DMS53 treated with DMSO at 0.1 percent for 48 hours (cell line): ENCODE results near the gene AFF1.
"Not testable (repeated sequence)": the region's sequence is repeated elsewhere in the genome, so short reads cannot be mapped to it uniquely, and the experiment has no call there.

Experiments used
- DNase-seq: peaks from one replicate; lab custom pipeline; 2025; ENCODE audit not compliant: unreplicated experiment; lab: John Stamatoyannopoulos, UW

AFF1 gene

DNA sequence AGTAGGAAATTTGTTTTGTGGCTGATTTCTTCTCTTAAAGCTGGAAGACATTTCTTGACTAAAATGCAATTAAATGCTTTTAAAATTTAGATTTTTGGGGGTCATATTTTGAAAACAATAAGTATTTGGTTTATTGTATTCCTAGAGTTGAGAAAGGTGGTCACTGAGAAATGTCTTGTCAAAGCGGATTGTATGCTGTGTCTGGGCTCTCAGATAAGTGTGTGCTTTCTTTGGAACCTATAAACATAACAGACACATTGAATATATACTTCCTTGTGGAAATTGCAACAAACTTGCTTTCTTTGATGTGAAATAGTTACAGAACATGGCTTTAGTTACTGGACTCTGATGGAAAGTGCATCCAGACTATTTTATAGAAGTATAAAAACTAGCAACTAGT is 75.4 kb downstream of the AFF1 start:
- DNase-seq = no peak

- peak; percentile 33 for DNase-seq
Measured at GRCh38 chr4:87011340-87012034, 76.7 kb downstream of the AFF1 start.

DNA sequence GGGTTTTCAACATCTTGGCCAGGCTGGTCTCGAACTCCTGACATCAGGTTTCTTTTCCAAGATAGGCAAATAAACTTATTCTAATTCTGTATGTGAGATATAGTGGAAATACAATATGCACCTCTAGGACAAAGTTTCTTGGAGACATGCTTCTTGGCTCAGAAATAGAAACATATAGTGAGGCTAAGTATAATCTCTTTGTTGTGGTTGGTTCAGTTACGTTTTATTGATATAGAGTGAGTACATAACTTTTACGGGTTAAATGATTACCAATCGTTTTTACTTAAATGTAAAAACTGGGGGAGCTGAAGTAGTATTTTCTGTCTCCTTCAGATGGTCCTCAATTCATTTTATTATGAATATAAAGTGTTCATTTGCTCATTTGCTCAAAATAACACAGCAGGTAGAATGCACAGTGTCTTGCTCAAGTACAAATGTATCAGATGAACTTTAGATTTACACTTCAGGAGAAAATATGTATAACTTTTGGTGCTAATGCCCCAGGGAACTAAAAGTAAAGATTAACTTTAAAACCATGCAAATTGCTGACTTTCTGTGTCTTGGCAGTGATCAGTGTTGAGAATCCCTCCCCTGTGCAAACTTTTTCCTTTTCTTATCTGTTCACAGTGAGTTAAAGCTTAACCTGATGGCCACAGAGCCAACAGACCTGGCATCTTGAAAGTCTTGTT is 77.6 kb downstream of the AFF1 start:
- no peak for DNase-seq

DNA sequence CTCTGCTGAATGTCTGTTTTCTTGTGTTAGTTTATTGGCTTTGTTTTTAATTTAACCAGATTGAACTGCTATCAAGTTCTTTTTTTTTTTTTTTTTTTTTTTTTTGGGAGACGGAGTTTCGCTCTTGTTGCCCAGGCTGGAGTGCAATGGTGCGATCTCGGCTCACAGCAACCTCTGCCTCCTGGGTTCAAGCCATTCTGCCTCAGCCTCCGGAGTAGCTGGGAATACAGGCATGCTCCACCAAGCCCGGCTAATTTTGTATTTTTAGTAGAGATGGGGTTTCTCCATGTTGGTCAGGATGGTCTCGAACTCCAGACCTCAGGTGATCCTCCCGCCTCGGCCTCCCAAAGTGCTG is 78.1 kb downstream of the AFF1 start:
- not testable (repeated sequence) for DNase-seq

GRCh38 chr4:87014284-87014782 is 79.5 kb downstream of the AFF1 start:
- DNase-seq = no peak

DNA sequence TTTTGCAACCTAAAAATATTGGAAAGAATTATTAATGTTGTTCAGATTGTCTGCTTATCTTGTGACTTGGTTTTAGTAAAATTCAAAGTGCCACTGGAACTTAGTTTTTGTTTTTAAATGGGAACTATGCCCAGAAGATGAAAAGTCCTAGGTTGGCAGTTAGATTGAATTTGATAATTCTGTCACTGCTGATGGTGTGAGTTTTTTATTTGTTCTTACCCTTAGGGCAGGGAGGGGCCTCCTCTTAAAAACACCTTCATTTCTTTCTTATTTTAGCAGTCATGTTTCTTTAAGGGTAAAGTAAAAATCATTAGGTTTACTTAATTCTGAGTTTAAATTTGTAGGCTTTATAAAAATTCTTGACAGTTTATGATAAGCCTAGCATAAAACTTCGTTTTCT is 80.6 kb downstream of the AFF1 start:
- DNase-seq = no peak

DNA sequence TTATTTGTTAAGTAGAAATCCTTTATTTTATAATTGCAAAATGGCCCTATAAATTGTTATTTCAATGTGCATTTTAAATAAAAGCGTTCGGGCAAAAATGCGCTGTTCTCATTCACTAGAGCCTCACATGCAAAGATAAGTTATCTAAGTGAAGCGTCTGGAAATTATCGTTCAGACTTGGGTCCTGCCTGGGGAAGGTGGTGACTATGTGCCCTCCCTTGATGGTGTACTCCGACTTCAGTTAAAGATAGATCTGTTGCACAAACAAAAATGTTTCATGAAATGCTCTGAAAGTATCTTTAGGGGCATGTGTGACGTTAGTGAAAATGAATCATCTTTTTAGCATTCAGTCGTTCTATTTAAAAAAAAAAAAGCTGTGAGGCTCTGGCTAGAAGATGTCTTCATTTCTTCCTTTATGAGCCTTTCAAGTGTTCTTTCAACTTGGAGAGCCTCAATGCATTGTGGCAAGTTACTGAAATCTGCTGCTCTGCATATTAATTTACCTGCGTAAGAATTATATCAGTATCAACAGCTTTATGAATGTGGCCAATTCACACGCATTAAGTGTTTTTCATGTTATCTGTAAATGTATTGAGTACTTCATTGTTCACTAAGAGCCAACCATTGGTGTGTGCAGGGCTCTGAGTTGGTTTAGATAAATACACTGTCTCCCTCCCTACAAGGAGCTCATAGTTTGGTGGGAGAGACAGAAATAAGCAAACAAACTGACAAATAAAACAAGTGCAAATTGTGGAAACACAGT is 83.0 kb downstream of the AFF1 start:
- DNase-seq = no peak

- no peak for DNase-seq
Measured at GRCh38 chr4:87018753-87019152, 83.9 kb downstream of the AFF1 start.

GRCh38 chr4:87019246-87019791 is 84.5 kb downstream of the AFF1 start:
- no peak for DNase-seq

DNA sequence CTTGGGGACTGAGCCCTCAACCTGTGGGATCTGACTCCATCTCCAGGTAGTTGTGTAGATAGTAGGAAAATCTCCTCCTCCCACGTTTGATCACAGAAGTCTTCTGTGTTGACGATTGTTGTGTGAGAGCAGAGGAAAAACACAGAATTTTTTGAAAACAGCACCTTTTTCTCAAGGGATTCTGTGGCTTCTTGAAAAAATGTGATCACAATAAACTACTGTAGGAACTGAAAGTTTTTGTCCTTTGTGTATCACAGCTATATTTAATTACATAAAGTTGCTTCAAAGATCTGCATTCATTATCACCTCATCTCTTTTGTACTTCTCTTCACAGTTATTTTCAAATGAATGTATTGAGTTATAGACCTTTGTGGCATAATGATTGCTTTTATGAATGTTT is 85.1 kb downstream of the AFF1 start:
- DNase-seq = no peak

DNA sequence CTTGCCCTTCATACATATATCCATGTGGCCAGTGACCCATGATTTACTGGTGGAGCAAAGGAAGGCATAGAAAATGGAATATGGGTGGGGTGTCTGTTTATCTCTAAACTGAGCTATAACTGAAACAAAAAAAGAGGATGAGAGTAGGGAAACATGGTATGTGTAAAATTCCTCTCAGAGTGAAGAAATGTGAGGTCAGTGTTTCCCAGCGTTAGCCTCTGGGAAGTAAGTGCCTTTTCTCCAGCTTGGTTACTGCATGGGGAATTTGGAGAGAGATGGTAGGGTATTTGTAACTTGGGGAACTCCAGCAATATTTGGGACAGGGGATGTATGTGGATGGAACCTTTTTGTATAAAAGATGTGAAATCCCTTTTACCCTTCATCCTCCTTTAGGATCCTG is 89.4 kb downstream of the AFF1 start:
- DNase-seq = no peak

DNA sequence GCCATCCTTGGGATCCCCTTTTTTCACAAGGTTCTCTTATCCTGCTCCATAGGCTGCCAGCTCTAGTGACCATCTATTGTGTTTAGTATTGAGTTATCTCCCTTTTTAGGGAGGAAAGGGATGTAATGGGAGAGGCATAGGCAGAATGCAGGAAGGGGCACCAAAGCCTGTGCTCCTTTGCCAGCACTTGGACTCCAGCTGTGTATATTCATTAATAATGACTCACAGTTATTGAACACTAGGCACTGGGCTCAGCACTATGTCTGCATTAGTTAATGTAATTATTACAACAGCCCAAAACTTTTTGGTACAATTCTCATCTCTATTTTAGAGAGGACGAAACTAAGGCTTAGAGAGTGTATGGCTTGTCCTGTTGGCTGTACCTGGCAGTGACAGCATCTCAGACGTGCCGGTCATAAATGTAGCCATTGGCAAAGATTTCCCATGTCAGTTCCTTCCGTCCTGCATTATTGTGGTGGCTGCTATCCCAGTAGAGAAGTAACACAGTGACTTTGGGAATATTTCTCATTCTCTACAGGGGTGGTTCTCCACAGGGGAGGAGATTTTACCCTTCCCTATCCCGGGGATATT is 90.3 kb downstream of the AFF1 start:
- peak; percentile 35 for DNase-seq

DNA sequence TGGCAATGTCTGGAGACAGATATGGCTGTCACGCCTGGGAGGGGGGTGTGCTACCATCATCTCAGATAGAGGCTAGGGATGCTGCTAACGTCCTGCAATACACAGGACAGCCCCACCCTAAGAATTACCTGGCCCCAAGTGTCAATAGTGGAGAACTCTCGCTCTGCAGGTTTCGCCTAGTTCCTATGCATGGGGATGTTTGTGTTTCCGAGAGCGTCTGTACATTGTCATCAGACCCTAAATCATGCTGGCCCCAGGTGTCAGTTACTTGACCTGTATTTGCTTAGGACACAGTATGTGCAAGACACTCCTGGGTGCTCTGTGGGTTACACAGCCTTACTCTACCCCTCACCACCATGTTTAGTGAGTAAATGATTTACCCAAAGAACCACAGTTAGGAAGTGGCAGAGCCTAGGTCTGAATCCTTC is 90.8 kb downstream of the AFF1 start:
- DNase-seq = peak; percentile 69

DNA sequence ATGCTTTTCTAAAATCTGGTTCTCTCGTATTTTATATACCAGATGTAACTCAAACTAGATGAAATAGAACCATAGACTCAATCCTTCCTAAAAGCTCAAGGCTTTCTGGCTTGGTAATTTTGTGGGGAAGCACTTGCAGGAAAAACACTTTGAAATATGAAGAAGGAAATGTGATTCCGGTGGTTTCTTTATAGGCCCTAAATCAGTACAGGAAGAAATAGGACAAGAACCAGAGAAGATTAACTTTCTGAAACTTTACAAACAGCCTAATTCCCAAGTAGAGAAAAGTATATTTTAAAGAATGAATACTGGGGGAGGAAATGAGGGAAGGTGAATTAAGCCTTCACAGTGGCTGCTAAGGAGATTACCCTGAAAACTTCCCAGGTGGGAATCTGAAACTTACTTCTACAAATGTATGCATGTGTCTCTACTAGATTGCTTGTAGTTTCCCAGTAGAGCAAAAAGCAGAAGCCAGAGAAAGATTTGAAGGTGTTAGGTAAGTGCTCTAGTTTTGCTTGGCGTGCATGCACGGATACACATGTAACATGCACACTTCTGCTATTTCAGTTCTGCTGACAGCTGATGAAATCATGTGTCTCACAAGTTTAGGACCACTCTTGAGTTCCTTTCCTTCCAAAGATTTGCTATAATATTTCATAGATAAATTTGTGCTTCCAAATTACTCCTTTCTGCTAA is 92.1 kb downstream of the AFF1 start:
- no peak for DNase-seq

- no peak for DNase-seq
Measured at GRCh38 chr4:87029356-87029755, 94.5 kb downstream of the AFF1 start.

DNA sequence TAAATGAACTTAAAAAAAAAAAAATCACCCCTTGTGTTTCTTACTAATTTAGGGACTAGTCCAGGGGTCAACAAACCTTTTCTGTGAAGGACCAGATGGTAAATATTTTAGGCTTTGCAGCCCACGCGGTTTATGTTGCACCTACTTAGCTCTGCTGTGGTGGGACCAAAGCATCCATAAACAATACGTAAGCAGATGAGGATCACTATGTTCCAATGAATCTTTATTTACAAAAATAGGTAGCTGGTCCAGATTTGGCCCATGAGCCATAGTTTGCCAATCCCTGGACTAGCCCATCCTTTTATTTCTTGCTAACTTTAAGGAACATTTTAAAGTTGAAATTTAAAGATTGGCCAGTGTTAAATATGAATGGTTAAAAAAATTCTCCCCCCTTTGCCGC is 95.3 kb downstream of the AFF1 start:
- DNase-seq = no peak

DNA sequence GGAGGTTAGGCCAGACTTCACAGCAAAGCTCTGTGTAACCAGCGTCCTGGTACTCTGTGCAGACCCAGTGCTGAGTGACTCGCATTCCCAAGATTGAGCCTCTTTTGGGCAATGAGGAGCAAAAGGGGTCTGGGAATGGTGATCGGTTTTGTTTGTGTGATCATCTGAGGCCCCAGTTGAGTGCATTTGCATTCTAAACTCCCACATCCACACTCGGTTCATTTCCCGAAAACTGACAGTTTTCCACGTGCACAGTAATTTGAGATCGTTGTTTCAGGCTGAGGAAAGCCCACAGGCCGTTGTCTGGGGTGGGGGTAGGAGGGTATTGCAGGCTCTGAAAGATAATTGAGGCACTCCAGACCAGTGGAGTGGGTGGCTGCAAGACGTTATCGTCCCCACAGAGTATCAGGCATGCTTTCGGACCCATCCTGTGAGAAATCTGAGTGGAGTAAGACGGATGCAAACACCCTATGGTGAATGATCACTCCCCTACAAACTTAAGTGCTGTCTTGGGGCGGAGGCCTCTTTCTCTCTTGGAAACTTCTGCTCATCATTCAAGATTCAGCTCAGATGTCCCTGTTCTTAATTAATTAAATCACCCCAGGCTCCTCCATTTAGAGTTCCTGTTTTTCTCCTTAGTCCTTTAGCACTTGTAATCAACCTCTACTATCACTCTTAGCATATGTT is 96.1 kb downstream of the AFF1 start:
- DNase-seq = no peak

DNA sequence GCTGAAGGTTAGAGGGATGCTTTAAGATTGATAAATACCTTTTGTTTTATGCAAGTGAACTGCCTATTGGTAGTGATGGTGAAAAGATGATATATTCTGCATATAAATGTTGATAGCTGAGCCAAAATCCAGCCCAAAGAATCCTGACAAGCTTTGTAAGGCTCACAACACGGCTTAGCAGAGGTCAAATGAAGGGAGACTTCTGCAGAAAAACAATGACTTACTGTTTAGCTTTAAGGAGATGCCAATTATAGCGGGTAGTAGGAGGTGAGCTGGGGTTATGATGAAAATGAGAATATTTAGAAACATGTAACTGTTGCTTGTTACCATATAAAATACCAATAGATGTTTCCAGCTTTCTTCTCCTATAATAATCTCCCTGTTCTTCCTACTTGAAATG is 97.1 kb downstream of the AFF1 start:
- no peak for DNase-seq

DNA sequence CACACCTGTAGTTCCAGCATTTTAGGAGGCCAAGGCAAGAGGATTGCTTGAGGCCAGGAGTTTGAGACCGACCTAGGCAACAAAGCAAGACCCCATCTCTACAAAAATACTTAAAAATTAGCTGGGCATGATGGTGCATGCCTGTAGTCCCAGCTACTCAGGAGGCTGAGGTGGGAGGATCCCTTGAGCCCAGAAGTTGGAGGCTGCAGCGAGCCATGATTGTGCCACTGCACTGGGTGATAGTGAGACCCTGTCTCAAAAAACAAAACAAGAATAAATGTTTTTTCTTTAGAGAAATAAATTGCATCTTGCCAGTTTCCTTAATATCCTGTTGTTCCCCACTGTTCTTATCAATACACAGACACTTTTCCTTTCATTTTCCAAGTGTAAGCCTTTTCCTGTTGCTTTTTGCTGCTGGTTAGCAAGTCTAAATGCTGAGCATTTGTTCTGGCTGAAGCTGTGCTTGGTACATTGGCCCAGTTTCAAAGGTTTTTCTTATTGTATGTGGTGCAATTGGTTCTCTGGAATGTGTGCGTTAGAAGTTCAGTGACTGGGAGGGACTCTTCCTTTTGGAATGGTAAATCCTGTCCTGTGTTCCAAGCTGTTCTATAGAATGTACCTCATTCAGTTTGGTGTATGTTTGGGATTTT is 98.2 kb downstream of the AFF1 start:
- no peak for DNase-seq

DNA sequence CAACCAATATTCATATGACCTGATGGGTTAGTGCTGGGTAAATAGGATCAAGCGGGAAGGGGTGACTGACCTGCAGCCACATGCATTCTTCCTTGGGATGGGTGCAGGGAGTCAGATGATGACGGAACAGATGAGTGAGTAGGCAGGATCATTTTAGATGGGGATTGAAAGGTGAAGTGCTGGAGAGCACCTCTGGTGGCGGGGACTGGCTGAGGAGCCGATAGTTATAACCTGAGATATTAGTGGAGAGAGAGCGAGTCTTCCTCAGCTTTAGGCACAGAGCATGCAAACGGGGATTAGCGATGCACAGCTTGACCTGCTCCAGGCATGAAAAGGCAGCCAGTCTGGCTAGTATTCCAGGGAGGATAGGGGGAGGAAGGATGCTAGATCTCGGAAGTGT is 99.1 kb downstream of the AFF1 start:
- no peak for DNase-seq
